Activated CD4-positive, alpha-beta memory T cell treated with anti-CD3 and anti-CD28 coated beads, Interleukin-2, amount 10 ng/mL, durations not matched to agents 7 days and 5 days (primary cell): ENCODE results near the gene MYL12B. TPM values are rescaled to one million over a fixed set of nuclear protein-coding genes. Genes with fewer than 3 reads are reported as not detected.

ENCODE experiments used
- CTCF ChIA-PET: fragments of 350-600 bp; sonication (Branson Sonifier 250); formaldehyde crosslinking; loops from one replicate; lab custom pipeline; 2021; ENCODE audit warnings: antibody characterized with exemption, inconsistent platforms; lab: Charles Lee
- POLR2A ChIA-PET: fragments of 350-600 bp; sonication (Branson Sonifier 250); formaldehyde crosslinking; loops from one replicate; lab custom pipeline; 2021; ENCODE audit warnings: antibody characterized with exemption; lab: Charles Lee
- DNase-seq: peaks from one replicate; pipeline ENCODE4 v3.0.0-alpha.2; 2020
- H3K27ac Mint-ChIP-seq: one replicate; pipeline ENCODE4 v1.8.0; 2021; ENCODE audit warnings: mild to moderate bottlenecking, mixed read lengths
- H3K27me3 Mint-ChIP-seq: one replicate; pipeline ENCODE4 v1.8.0; 2021; ENCODE audit warnings: mixed read lengths
- H3K36me3 Mint-ChIP-seq: one replicate; pipeline ENCODE4 v1.8.0; 2021; ENCODE audit warnings: low read depth, mixed read lengths
- H3K4me1 Mint-ChIP-seq: one replicate; pipeline ENCODE4 v1.8.0; 2021; ENCODE audit warnings: mixed read lengths
- H3K4me3 Mint-ChIP-seq: one replicate; pipeline ENCODE4 v1.8.0; 2021; ENCODE audit warnings: mild to moderate bottlenecking, mixed read lengths
- H3K9me3 Mint-ChIP-seq: one replicate; pipeline ENCODE4 v1.8.0; 2021; ENCODE audit warnings: mixed read lengths
- total RNA-seq, 2 experiments: library from RNA; stranded (reverse); gene quantifications; one replicate each; pipeline ENCODE4 v1.2.3, GENCODE V29; 2021

Gene MYL12B
- total RNA-seq, 2 experiments from 2014 or later, result 371 to 378 TPM

DNA sequence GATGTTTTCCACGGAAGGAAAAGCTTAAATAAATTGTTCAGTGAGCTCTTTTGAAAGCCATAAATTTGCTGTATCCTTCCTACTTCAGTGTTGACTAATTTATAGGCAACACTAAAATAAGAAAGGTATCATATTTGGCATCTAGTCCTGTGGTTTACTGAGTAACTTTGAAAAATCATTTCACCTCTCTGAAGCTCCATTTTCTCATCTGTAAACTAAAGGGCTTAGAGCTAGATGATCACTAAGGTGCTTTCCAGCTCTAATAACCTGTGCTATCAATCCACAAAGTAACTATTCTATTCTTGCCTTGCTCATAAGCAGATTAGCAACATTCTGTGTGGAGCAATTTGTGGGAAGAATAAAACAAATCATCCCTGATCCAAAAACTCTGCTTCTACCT is 38.6 kb upstream of the MYL12B start:
- Mint-ChIP-seq H3K4me1 (peaks cover 7% of the 10 kb centered on the region), H3K27ac (no peak overlapping the region)
- CTCF ChIA-PET, result interaction anchor here (0.6 to 1.9 kb wide), 2 partner anchors 23 to 235 kb away, joined by 3 to 5 read pairs; no protein-coding TSS in a partner anchor

GRCh38 chr18:3224223-3224622 is 37.7 kb upstream of the MYL12B start:
- ChIA-PET POLR2A (interaction anchor here (0.6 to 1.8 kb wide), 2 partner anchors 12 to 24 kb away, joined by 3 to 4 read pairs; partner anchors contain the start of gene MYL12A), CTCF (interaction anchor here (0.7 to 1.9 kb wide), 2 partner anchors 12 to 22 kb away, joined by 3 to 5 read pairs; no protein-coding TSS in a partner anchor)
- no peaks in the 10 kb centered on the region for H3K27me3 Mint-ChIP-seq
- no peak overlapping the region for H3K27ac Mint-ChIP-seq
- no peaks in the 10 kb centered on the region for H3K9me3 Mint-ChIP-seq
- no peaks in the 10 kb centered on the region for H3K36me3 Mint-ChIP-seq
- DNase-seq, result no peak
- H3K4me1 Mint-ChIP-seq, result peaks cover 8% of the 10 kb centered on the region
- H3K4me3 Mint-ChIP-seq, result no peak overlapping the region

More for the DNA sequence above, 38.6 kb upstream of the MYL12B start:
- POLR2A ChIA-PET, result interaction anchor here (1.1 to 1.8 kb wide), 2 partner anchors 22 to 25 kb away, joined by 3 to 4 read pairs; partner anchors contain the start of gene MYL12A
- Mint-ChIP-seq H3K27me3 (no peaks in the 10 kb centered on the region), H3K4me3 (no peak overlapping the region), H3K36me3 (no peaks in the 10 kb centered on the region), H3K9me3 (no peaks in the 10 kb centered on the region)
- no peak for DNase-seq

DNA sequence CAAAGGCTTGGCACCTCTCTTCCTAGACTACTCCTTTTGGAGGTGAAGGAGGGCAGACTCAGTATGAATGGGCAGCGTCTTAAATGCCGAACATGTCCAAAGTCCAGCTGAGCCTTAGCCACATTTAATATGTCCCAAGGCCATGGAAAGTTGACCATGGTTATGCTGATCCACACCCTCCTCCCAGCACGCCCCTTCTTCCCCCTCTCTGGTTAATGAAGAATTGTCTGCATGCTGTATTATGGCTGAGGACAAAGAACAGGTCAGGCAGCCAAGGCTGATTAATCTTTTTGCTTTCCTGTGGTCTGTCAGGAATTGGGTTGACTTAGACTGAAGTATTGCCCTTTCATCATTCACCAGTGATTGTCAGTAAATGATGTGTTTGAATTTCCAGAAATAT is 36.3 kb upstream of the MYL12B start:
- peaks cover 8% of the 10 kb centered on the region for H3K4me1 Mint-ChIP-seq
- no peaks in the 10 kb centered on the region for H3K27me3 Mint-ChIP-seq
- H3K27ac Mint-ChIP-seq, result no peak overlapping the region
- ChIA-PET POLR2A (interaction anchor here (0.6 kb wide), 1 partner anchor 350 kb away, joined by 3 read pairs; no protein-coding TSS in a partner anchor), CTCF (no interaction called here)
- H3K9me3 Mint-ChIP-seq, result no peaks in the 10 kb centered on the region
- no peaks in the 10 kb centered on the region for H3K36me3 Mint-ChIP-seq
- H3K4me3 Mint-ChIP-seq, result no peak overlapping the region
- no peak for DNase-seq

DNA sequence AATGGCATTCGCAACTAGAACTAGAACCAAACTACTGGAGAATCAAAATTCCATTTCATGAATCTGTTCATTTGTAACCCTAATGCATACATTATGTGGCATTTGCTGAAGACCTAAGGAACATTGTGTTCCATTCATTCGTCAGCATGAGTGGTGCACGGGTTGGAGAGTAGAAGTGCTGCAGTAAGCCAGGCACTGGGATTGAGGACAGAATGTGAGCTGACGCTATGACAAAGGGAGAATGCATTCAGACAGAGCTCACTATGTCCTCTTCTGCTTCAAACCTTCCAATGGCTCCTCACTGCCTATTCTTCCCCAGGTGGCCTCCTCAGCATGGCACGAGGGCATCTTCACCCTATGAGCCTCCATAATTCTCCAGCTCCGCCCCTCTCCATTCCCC is 35.9 kb upstream of the MYL12B start:
- no peak for DNase-seq
- Mint-ChIP-seq H3K9me3 (no peaks in the 10 kb centered on the region), H3K27ac (no peak overlapping the region), H3K4me3 (no peak overlapping the region), H3K36me3 (no peaks in the 10 kb centered on the region), H3K27me3 (no peaks in the 10 kb centered on the region), H3K4me1 (peaks cover 8% of the 10 kb centered on the region)
- ChIA-PET POLR2A (no interaction called here), CTCF (no interaction called here)

GRCh38 chr18:3230401-3231334 is 31.3 kb upstream of the MYL12B start:
- POLR2A ChIA-PET, result no interaction called here
- CTCF ChIA-PET, result interaction anchor here (0.7 to 0.8 kb wide), 2 partner anchors 16 to 154 kb away, joined by 3 to 4 read pairs; no protein-coding TSS in a partner anchor
- Mint-ChIP-seq H3K4me3 (no peak overlapping the region), H3K27me3 (no peaks in the 10 kb centered on the region), H3K36me3 (no peaks in the 10 kb centered on the region), H3K9me3 (no peaks in the 10 kb centered on the region), H3K27ac (no peak overlapping the region), H3K4me1 (peaks cover 2% of the 10 kb centered on the region)
- DNase-seq, result no peak

DNA sequence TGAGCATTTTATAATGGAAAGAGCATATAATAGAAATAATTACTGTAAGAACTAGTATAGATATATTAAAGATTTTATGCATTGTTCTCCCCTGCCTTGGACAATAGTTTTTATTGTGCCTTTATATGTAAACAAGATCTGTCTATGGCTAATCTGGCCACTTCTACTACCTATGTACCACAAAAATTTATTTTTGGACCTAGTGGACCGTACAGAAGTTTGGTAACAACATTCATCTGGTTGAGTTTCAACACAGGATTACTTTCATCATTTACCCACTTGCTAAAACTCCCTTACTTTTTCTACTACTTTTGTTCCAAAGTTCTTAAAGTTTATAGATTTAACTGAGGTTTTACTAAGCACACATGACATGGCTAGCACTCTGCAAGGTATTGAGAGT is 28.9 kb upstream of the MYL12B start:
- H3K9me3 Mint-ChIP-seq, result no peaks in the 10 kb centered on the region
- H3K36me3 Mint-ChIP-seq, result no peaks in the 10 kb centered on the region
- DNase-seq, result no peak
- H3K4me1 Mint-ChIP-seq, result peaks cover 2% of the 10 kb centered on the region
- ChIA-PET POLR2A (no interaction called here), CTCF (no interaction called here)
- no peak overlapping the region for H3K4me3 Mint-ChIP-seq
- no peak overlapping the region for H3K27ac Mint-ChIP-seq
- H3K27me3 Mint-ChIP-seq, result no peaks in the 10 kb centered on the region

DNA sequence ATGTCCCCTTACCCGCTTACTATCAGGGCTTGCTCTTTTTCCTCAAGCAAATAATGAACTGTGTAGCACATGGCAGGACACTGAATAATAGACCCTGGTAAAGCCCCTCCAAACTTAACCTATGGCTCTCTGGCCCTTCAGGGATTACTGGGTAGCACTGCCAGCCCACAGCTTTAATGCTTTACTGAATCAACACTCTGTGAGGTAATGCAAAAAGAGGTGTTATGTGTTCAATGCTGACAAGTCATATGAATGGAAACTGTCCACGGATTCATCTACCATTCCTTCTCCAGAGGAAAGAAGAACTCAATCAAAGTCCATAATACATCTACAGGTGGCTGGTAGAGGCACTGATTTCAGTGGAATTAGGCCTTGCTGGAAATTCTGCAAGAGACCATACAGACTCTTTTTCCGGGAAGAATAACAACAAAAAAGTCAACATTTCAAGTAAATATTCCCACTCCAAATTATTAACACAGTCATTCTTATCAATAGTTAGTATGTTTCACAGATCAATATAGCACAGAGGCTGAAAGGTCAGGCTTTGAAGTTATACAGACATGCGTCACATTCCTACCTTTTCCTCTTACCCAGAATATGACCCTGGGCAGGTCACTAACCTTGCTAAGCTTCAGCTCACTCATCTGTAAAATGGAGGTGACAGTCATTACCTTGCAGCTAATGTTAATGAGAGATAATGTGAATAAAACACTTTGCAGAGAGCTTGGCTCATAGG is 28.3 kb upstream of the MYL12B start:
- POLR2A ChIA-PET, result interaction anchor here (0.6 kb wide), 1 partner anchor 10 kb away, joined by 3 read pairs; no protein-coding TSS in a partner anchor
- H3K4me1 Mint-ChIP-seq, result no peaks in the 10 kb centered on the region
- H3K36me3 Mint-ChIP-seq, result no peaks in the 10 kb centered on the region
- no peaks in the 10 kb centered on the region for H3K27me3 Mint-ChIP-seq
- H3K27ac Mint-ChIP-seq, result no peak overlapping the region
- H3K9me3 Mint-ChIP-seq, result no peaks in the 10 kb centered on the region
- DNase-seq, result no peak
- no peak overlapping the region for H3K4me3 Mint-ChIP-seq
- CTCF ChIA-PET, result interaction anchor here (0.9 to 2.2 kb wide), 2 partner anchors 12 to 82 kb away, joined by 3 to 10 read pairs; no protein-coding TSS in a partner anchor

- CTCF ChIA-PET, result interaction anchor here (0.9 to 2.2 kb wide), 2 partner anchors 11 to 83 kb away, joined by 3 to 10 read pairs; no protein-coding TSS in a partner anchor
- no peak overlapping the region for H3K27ac Mint-ChIP-seq
- H3K4me1 Mint-ChIP-seq, result no peaks in the 10 kb centered on the region
- no peaks in the 10 kb centered on the region for H3K9me3 Mint-ChIP-seq
- POLR2A ChIA-PET, result interaction anchor here (0.6 kb wide), 1 partner anchor 9 kb away, joined by 3 read pairs; no protein-coding TSS in a partner anchor
- H3K27me3 Mint-ChIP-seq, result no peaks in the 10 kb centered on the region
- DNase-seq, result no peak
- no peak overlapping the region for H3K4me3 Mint-ChIP-seq
- H3K36me3 Mint-ChIP-seq, result peaks cover 2% of the 10 kb centered on the region
Observed at GRCh38 chr18:3234457-3234856, 27.5 kb upstream of the MYL12B start.

DNA sequence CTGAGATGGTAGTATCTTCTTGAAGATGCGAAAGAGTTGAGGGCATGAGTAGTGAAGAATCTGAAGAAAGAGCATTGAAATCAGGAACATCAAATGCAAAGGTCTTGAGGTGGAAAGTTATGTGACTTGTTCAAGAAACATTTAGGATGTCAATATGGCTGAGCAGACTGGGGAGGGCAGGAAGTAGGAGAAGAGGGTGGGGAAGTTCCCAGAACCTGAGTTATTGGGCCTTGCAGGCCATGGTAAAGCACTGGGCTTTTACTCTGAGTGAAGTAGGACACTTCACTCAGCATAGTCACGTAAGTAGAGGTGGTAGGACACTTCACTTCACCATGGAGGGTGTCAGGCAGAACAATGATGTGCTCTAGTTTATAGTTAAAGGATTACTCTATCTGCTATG is 26.1 kb upstream of the MYL12B start:
- Mint-ChIP-seq H3K4me1 (no peaks in the 10 kb centered on the region), H3K4me3 (no peak overlapping the region), H3K9me3 (peaks cover 5% of the 10 kb centered on the region), H3K36me3 (peaks cover 8% of the 10 kb centered on the region), H3K27me3 (no peaks in the 10 kb centered on the region), H3K27ac (no peak overlapping the region)
- DNase-seq, result no peak
- ChIA-PET CTCF (interaction anchor here (2.2 kb wide), 1 partner anchor 10 kb away, joined by 10 read pairs; no protein-coding TSS in a partner anchor), POLR2A (no interaction called here)

- H3K27ac Mint-ChIP-seq, result no peak overlapping the region
- H3K4me3 Mint-ChIP-seq, result no peak overlapping the region
- DNase-seq, result no peak
- no peaks in the 10 kb centered on the region for H3K4me1 Mint-ChIP-seq
- no peaks in the 10 kb centered on the region for H3K27me3 Mint-ChIP-seq
- H3K36me3 Mint-ChIP-seq, result peaks cover 13% of the 10 kb centered on the region
- CTCF ChIA-PET, result no interaction called here
- POLR2A ChIA-PET, result interaction anchor here (0.6 kb wide), 1 partner anchor 12 kb away, joined by 3 read pairs; no protein-coding TSS in a partner anchor
- peaks cover 10% of the 10 kb centered on the region for H3K9me3 Mint-ChIP-seq
Observed at GRCh38 chr18:3236470-3236869, 25.5 kb upstream of the MYL12B start.

DNA sequence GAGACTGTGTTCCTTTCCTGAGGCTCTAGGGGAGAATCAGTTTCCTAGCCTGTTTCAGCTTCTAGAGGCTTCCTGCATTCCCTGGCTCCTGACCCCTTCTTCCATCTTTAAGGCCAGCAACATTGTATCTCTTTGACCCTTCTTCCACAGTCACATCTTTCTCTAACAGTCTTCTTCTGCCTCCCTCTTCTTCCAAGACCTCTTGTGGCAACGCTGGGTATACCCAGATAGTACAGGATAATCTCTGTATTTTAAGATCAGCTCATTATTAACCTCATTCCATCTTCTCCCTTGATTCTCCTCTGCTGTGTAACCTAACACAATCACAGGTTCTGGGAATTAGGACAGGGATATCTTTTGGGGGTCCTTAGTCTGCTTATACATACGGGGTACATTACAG is 23.2 kb upstream of the MYL12B start:
- no peak overlapping the region for H3K27ac Mint-ChIP-seq
- H3K27me3 Mint-ChIP-seq, result no peaks in the 10 kb centered on the region
- ChIA-PET CTCF (no interaction called here), POLR2A (interaction anchor here (2.0 kb wide), 1 partner anchor 10 kb away, joined by 13 read pairs; the partner anchor contains the start of gene MYL12A)
- H3K4me1 Mint-ChIP-seq, result peaks cover 5% of the 10 kb centered on the region
- peaks cover 22% of the 10 kb centered on the region for H3K36me3 Mint-ChIP-seq
- H3K9me3 Mint-ChIP-seq, result peaks cover 19% of the 10 kb centered on the region
- DNase-seq, result no peak
- H3K4me3 Mint-ChIP-seq, result no peak overlapping the region

GRCh38 chr18:3245185-3245564 is 16.8 kb upstream of the MYL12B start:
- Mint-ChIP-seq H3K27ac (no peak overlapping the region), H3K27me3 (no peaks in the 10 kb centered on the region), H3K36me3 (peaks cover 50% of the 10 kb centered on the region), H3K9me3 (peaks cover 19% of the 10 kb centered on the region), H3K4me1 (peaks cover 23% of the 10 kb centered on the region), H3K4me3 (peak overlapping the region; percentile 99)
- ChIA-PET CTCF (interaction anchor here (0.7 to 6.5 kb wide), 21 partner anchors 11 to 312 kb away, joined by 3 to 56 read pairs (median 8); partner anchors contain the start of gene MYOM1), POLR2A (interaction anchor here (0.8 to 8.7 kb wide), 8 partner anchors 15 to 286 kb away, joined by 3 to 292 read pairs (median 22); partner anchors contain the start of genes MYL12B and MYOM1)
- no peak for DNase-seq
